K562 (cell line): Measurements from ENCODE around the gene ARHGEF6. TPM values are rescaled to one million over a fixed set of nuclear protein-coding genes. Genes with fewer than 3 reads are reported as not detected.

ENCODE experiments used
- ATAC-seq: fragments of 200-7000 bp; cut with Tn5 transposase; 3 replicates; pipeline ENCODE4 v1.9.1; 2020; ENCODE audit warnings: moderate library complexity
- BruUV-seq: library from RNA; stranded (reverse); fragments of 400-500 nt; replicated peaks from 2 replicates; lab custom pipeline; 2021; lab: Mats Ljungman, UMichigan
- CTCF ChIA-PET: fragments of 300-600 bp; formaldehyde crosslinking; extraction: SDS; loops from one replicate; lab custom pipeline; 2021; ENCODE audit warnings: low intra/inter-chr PET ratio; lab: Yijun Ruan, JAX
- POLR2A ChIA-PET: fragments of 300-600, 350-650 bp; sonication (Branson Sonifier 250); formaldehyde crosslinking; extraction: SDS; loops from one replicate; lab custom pipeline; 2021; ENCODE audit warnings: antibody characterized with exemption, inconsistent platforms; lab: Yijun Ruan, JAX
- DNase-seq, 4 experiments: peaks; one replicate each; pipeline versions ENCODE4 v3.0.0 to v3.0.0-alpha.2; 2011 to 2018; ENCODE audit warnings: low spot score in 3 of 4, mixed read lengths in 3 of 4; ENCODE audit errors: extremely low read depth in 1 of 4
- FAIRE-seq: peaks from 2 replicates; lab custom pipeline; 2011; peaks lifted over from hg19 to GRCh38; lab: Jason Lieb, UNC
- H2AFZ ChIP-seq: 2 replicates; pipeline ENCODE4 v1.6.0; 2011; ENCODE audit warnings: low read depth, low read length, control low read depth, inconsistent platforms
- H3K27ac ChIP-seq: fragments of 200-600 bp; 3 replicates; pipeline ENCODE4 v1.8.0; 2011; ENCODE audit warnings: low read depth, mild to moderate bottlenecking, control low read depth, inconsistent platforms, low read length, moderate library complexity, mixed read lengths; ENCODE audit errors: extremely low read depth
- H3K27me3 ChIP-seq, 2 experiments: fragments of 300-600 bp in 1 of 2; 2 replicates in 1 of 2; 3 replicates in 1 of 2; pipeline versions ENCODE4 v1.6.0 to v1.8.0; 2011; ENCODE audit warnings: inconsistent platforms in 2 of 2, low read length in 2 of 2, mild to moderate bottlenecking in 1 of 2, mixed read lengths in 1 of 2, moderate library complexity in 1 of 2; ENCODE audit not compliant: control insufficient read depth in 2 of 2, insufficient read depth in 2 of 2
- H3K36me3 ChIP-seq: fragments of 300-600 bp; 3 replicates; pipeline ENCODE4 v1.8.0; 2011; ENCODE audit warnings: mild to moderate bottlenecking, low read length, inconsistent platforms; ENCODE audit not compliant: control insufficient read depth, insufficient read depth
- H3K4me1 ChIP-seq, 2 experiments: fragments of 200-600 bp in 1 of 2; replicated peaks in 1 of 2; 2 replicates in 1 of 2; 3 replicates in 1 of 2; pipeline versions ENCODE4 v1.5.1 to v1.8.0; 2011; ENCODE audit warnings: inconsistent platforms in 2 of 2, low read length in 2 of 2, mild to moderate bottlenecking in 1 of 2, mixed read lengths in 1 of 2, moderate library complexity in 1 of 2; ENCODE audit not compliant: control insufficient read depth in 2 of 2, insufficient read depth in 2 of 2
- H3K4me2 ChIP-seq: 2 replicates; pipeline ENCODE4 v1.6.1; 2011; ENCODE audit warnings: low read length, control low read depth, inconsistent platforms, mixed read lengths; ENCODE audit not compliant: insufficient read depth
- H3K4me3 ChIP-seq: fragments of 200-600 bp; sonication (generic), shearing (Covaris generic); 2 replicates; pipeline ENCODE4 v1.5.1; 2016; ENCODE audit warnings: control low read depth, inconsistent platforms
- H3K79me2 ChIP-seq: fragments of 200-600 bp; 3 replicates; pipeline ENCODE4 v1.8.0; 2011; ENCODE audit warnings: low read length, inconsistent platforms; ENCODE audit not compliant: control insufficient read depth, insufficient read depth
- H3K9ac ChIP-seq, 2 experiments: 2 replicates each; pipeline versions ENCODE4 v1.6.0 to v1.6.1; 2011; ENCODE audit warnings: low read depth in 2 of 2, low read length in 2 of 2, control low read depth in 1 of 2, inconsistent platforms in 1 of 2, mild to moderate bottlenecking in 1 of 2, mixed read lengths in 1 of 2; ENCODE audit not compliant: insufficient read depth in 1 of 2
- H3K9me1 ChIP-seq: one replicate; pipeline ENCODE4 v1.6.0; 2011; ENCODE audit warnings: inconsistent platforms, mild to moderate bottlenecking, low read length, moderate library complexity; ENCODE audit not compliant: control insufficient read depth, insufficient read depth
- H3K9me3 ChIP-seq: replicated peaks from 2 replicates; pipeline ENCODE4 v1.5.1; 2011; ENCODE audit warnings: low read depth, low read length, inconsistent platforms; ENCODE audit not compliant: control insufficient read depth, insufficient read depth
- H4K20me1 ChIP-seq: replicated peaks from 2 replicates; pipeline ENCODE4 v1.6.1; 2011; ENCODE audit warnings: low read length, inconsistent platforms, mixed read lengths; ENCODE audit not compliant: control insufficient read depth, insufficient read depth
- CXXC5 ChIP-seq: fragments of 250-450 bp; sonication (Bioruptor Pico); IDR thresholded peaks from 2 replicates; pipeline ENCODE4 v1.8.0; 2022; ENCODE audit warnings: inconsistent platforms, mild to moderate bottlenecking, moderate library complexity
- HDAC3 ChIP-seq: fragments of 450-650 bp; IDR thresholded peaks from 2 replicates; pipeline ENCODE4 v1.6.1; 2018; ENCODE audit warnings: borderline replicate concordance, mild to moderate bottlenecking, moderate library complexity; ENCODE audit not compliant: partially characterized antibody
- ILF3 ChIP-seq: fragments of 450-650 bp; IDR thresholded peaks from 2 replicates; pipeline ENCODE4 v1.6.1; 2018; ENCODE audit warnings: antibody characterized with exemption, mild to moderate bottlenecking, moderate library complexity, borderline replicate concordance
- KDM4B ChIP-seq, 2 experiments: fragments of 450-650 bp in 1 of 2; sonication (generic) in 1 of 2; IDR thresholded peaks; 2 replicates each; pipeline ENCODE4 v1.6.1; 2016 to 2017; ENCODE audit warnings: borderline replicate concordance in 2 of 2, antibody characterized with exemption in 1 of 2, low read depth in 1 of 2, mild to moderate bottlenecking in 1 of 2
- MEIS2 ChIP-seq: fragments of 450-650 bp; IDR thresholded peaks from 2 replicates; pipeline ENCODE4 v1.6.1; 2014; ENCODE audit warnings: mild to moderate bottlenecking; ENCODE audit not compliant: partially characterized antibody
- NONO ChIP-seq, 2 experiments: fragments of 200-400 bp in 1 of 2; fragments of 450-650 bp in 1 of 2; formaldehyde crosslinking in 1 of 2; IDR thresholded peaks; 2 replicates each; pipeline ENCODE4 v1.6.1; 2017; ENCODE audit warnings: low read depth in 2 of 2, mild to moderate bottlenecking in 2 of 2, moderate library complexity in 2 of 2, low read length in 1 of 2
- PTTG1 ChIP-seq: fragments of 450-650 bp; IDR thresholded peaks from 2 replicates; pipeline ENCODE4 v1.6.1; 2016; ENCODE audit warnings: low read depth, mild to moderate bottlenecking, missing genetic modification characterization, missing compliant biosample characterization
- SETDB1 ChIP-seq: IDR thresholded peaks from one replicate; pipeline ENCODE4 v1.6.1; 2012; ENCODE audit warnings: low read length, control low read depth, inconsistent platforms
- SPI1 ChIP-seq: IDR thresholded peaks from 2 replicates; pipeline ENCODE4 v1.6.1; 2011; ENCODE audit warnings: low read depth, low read length, control low read depth, borderline replicate concordance
- ZFX ChIP-seq: sonication (generic); formaldehyde crosslinking; IDR thresholded peaks from 2 replicates; pipeline ENCODE4 v1.8.0; 2022; ENCODE audit warnings: mild to moderate bottlenecking, missing genetic modification reagents, moderate library complexity
- ZNF449 ChIP-seq: fragments of 250-450 bp; sonication (Bioruptor Pico); IDR thresholded peaks from 2 replicates; pipeline ENCODE4 v1.8.0; 2022; ENCODE audit warnings: moderate library complexity, mild to moderate bottlenecking, inconsistent platforms
- ZNF699 ChIP-seq: fragments of 250-450 bp; sonication (Bioruptor Pico); IDR thresholded peaks from 2 replicates; pipeline ENCODE4 v1.8.0; 2021; ENCODE audit warnings: mild to moderate bottlenecking, moderate library complexity; ENCODE audit not compliant: insufficient replicate concordance
- WGBS: fragments of 100-300 bp; shearing (Covaris generic); methylation state at CpG from one replicate; pipeline ENCODE4 v1.1.6; 2016; ENCODE audit warnings: low coverage, mixed read lengths; ENCODE audit not compliant: insufficient coverage; ENCODE audit errors: missing lambda C conversion rate; 5-methylcytosine and 5-hydroxymethylcytosine counted together
- in situ Hi-C: fragments of 300-500 bp; cut with MboI; formaldehyde crosslinking; loops from 4 replicates; pipeline ENCODE4 v1.15.0; 2018; ENCODE audit warnings: inconsistent platforms, mixed read lengths
- intact Hi-C: fragments of 100-400 bp; cut with micrococcal nuclease; formaldehyde crosslinking; loops from 2 replicates; pipeline ENCODE4 v1.14.2; 2022
- polyA plus RNA-seq, 8 experiments: library from polyadenylated mRNA; depleted of rRNA in 4 of 8; stranded (reverse) in 5 of 8; unstranded in 3 of 8; fragments of >200 nt; fragmentation: Nextera tagmentation in 2 of 8; fragmentation: Illumina TruSeq in 1 of 8; extraction: Ambion mirVana in 2 of 8; extraction: Trizol in 1 of 8; gene quantifications; 2 replicates each; pipeline versions ENCODE4 v1.2.1 to v1.2.3, GENCODE V29; 2011 to 2014; ENCODE audit warnings: inconsistent platforms in 1 of 8, missing spikeins in 1 of 8
- total RNA-seq, 7 experiments: library from RNA; depleted of rRNA in 6 of 7; stranded (reverse); fragments of >200 nt in 6 of 7; fragmentation: Illumina TruSeq in 2 of 7; extraction: Trizol in 2 of 7; gene quantifications; 2 replicates each; pipeline versions ENCODE4 v1.2.1 to v1.2.3, GENCODE V29; 2011 to 2021; ENCODE audit warnings: low replicate concordance in 1 of 7
- TF ChIP-seq, protein P1 (sequence below): sonication (generic); formaldehyde crosslinking; IDR thresholded peaks from 2 replicates; pipeline ENCODE4 v1.8.1; 2023; ENCODE audit warnings: mild to moderate bottlenecking, missing genetic modification reagents
- TF ChIP-seq, protein P2 (sequence below): sonication (generic); formaldehyde crosslinking; IDR thresholded peaks from 2 replicates; pipeline ENCODE4 v1.8.0; 2022; ENCODE audit warnings: missing genetic modification reagents, mild to moderate bottlenecking, borderline replicate concordance
- TF ChIP-seq, protein P3 (sequence below): fragments of 250-450 bp; sonication (Bioruptor Pico); IDR thresholded peaks from 2 replicates; pipeline ENCODE4 v1.5.0; 2022; ENCODE audit warnings: mild to moderate bottlenecking

The ARHGEF6 gene
- total and polyA plus RNA-seq, 9 of the 15 experiments (the other 6 are each of a cell fraction or from before 2014, with no cell fraction given), result 2.9 to 22.1 (median 13.3) TPM

GRCh38 chrX:136658151-136658550 lies 122.6 kb downstream of the ARHGEF6 start (continued):
- TF ChIP-seq, protein P1, sequence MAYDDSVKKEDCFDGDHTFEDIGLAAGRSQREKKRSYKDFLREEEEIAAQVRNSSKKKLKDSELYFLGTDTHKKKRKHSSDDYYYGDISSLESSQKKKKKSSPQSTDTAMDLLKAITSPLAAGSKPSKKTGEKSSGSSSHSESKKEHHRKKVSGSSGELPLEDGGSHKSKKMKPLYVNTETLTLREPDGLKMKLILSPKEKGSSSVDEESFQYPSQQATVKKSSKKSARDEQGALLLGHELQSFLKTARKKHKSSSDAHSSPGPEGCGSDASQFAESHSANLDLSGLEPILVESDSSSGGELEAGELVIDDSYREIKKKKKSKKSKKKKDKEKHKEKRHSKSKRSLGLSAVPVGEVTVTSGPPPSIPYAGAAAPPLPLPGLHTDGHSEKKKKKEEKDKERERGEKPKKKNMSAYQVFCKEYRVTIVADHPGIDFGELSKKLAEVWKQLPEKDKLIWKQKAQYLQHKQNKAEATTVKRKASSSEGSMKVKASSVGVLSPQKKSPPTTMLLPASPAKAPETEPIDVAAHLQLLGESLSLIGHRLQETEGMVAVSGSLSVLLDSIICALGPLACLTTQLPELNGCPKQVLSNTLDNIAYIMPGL (CRISPR knock-in tag), result no peak
- no peak for TF ChIP-seq SETDB1
- no peak for TF ChIP-seq MEIS2
- TF ChIP-seq HDAC3, result no peak
- TF ChIP-seq, protein P2, sequence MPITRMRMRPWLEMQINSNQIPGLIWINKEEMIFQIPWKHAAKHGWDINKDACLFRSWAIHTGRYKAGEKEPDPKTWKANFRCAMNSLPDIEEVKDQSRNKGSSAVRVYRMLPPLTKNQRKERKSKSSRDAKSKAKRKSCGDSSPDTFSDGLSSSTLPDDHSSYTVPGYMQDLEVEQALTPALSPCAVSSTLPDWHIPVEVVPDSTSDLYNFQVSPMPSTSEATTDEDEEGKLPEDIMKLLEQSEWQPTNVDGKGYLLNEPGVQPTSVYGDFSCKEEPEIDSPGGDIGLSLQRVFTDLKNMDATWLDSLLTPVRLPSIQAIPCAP (CRISPR knock-in tag), result no peak
- no peak for TF ChIP-seq ILF3

- Histone ChIP-seq H3K4me3 (no peak overlapping the region), H3K9me3 (no peaks in the 10 kb centered on the region), H2AFZ (no peak overlapping the region), H3K36me3 (no peaks in the 10 kb centered on the region), H3K9ac (no peak overlapping the region), H3K4me1 (no peaks in the 10 kb centered on the region), H3K9me1 (no peaks in the 10 kb centered on the region), H3K27me3 (peaks cover 13 to 22% of the 10 kb centered on the region in 2 experiments; a peak in 3 of 5 replicates), H3K79me2 (no peaks in the 10 kb centered on the region), H4K20me1 (no peaks in the 10 kb centered on the region), H3K4me2 (no peak overlapping the region), H3K27ac (no peak overlapping the region)
- FAIRE-seq, result no peak
- ATAC-seq, result no peak
- BruUV-seq, result no TSS peak
- WGBS, result 0% methylated on average over 4 of the region's 5 CpGs
- in situ Hi-C loops (no loop called here), intact Hi-C loops (no loop called here)
- POLR2A ChIA-PET, result no interaction called here
- CTCF ChIA-PET, result no interaction called here
- DNase-seq, result no peak
- TF ChIP-seq ZFX (CRISPR knock-in tag) (no peak), ZNF699 (CRISPR knock-in tag) (no peak), KDM4B (IDR thresholded peaks at IDR 0.05; ENCODE audit: borderline replicate concordance in 2 of 2, low read depth in 1 of 2) (no peak), CXXC5 (no peak), ZNF449 (CRISPR knock-in tag) (no peak), SPI1 (no peak), PTTG1 (tag) (no peak), NONO (IDR thresholded peaks at IDR 0.05; ENCODE audit: low read depth in 2 of 2, low read length in 1 of 2) (no peak)
- TF ChIP-seq, protein P3, sequence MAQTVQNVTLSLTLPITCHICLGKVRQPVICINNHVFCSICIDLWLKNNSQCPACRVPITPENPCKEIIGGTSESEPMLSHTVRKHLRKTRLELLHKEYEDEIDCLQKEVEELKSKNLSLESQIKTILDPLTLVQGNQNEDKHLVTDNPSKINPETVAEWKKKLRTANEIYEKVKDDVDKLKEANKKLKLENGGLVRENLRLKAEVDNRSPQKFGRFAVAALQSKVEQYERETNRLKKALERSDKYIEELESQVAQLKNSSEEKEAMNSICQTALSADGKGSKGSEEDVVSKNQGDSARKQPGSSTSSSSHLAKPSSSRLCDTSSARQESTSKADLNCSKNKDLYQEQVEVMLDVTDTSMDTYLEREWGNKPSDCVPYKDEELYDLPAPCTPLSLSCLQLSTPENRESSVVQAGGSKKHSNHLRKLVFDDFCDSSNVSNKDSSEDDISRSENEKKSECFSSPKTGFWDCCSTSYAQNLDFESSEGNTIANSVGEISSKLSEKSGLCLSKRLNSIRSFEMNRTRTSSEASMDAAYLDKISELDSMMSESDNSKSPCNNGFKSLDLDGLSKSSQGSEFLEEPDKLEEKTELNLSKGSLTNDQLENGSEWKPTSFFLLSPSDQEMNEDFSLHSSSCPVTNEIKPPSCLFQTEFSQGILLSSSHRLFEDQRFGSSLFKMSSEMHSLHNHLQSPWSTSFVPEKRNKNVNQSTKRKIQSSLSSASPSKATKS (CRISPR knock-in tag), result no peak
Measured at GRCh38 chrX:136656361-136656964, 124.3 kb downstream of the ARHGEF6 start.
